ENCODE results near the gene UPB1. TPM values are rescaled to one million over a fixed set of nuclear protein-coding genes. Genes with fewer than 3 reads are reported as not detected.

Gene UPB1
- total RNA-seq (2022) (not detected in 2 replicates), Bru-seq, nascent RNA (not detected), BruChase-seq, experiment 1, labeled RNA remaining after a 6-hour chase (percentile 22 among the genes with signal in this experiment), BruChase-seq, experiment 2, labeled RNA remaining after a 2-hour chase (percentile 10 among the genes with signal in this experiment)
- long read RNA-seq, result 0 reads

- no TSS peak for BruUV-seq (replicated peaks)
- H3K4me1 Mint-ChIP-seq (ENCODE audit: insufficient read depth, unreplicated experiment), result no peaks in the 10 kb centered on the region
- H3K27ac Mint-ChIP-seq (ENCODE audit: low read depth, unreplicated experiment), result no peak within 1 kb of the TSS
- no peak within 1 kb of the TSS for H3K4me3 Mint-ChIP-seq (ENCODE audit: unreplicated experiment)
- CTCF ChIA-PET, result no interaction called here
- no peaks in the 10 kb centered on the region for H3K9me3 Mint-ChIP-seq (ENCODE audit: unreplicated experiment)
- POLR2A ChIA-PET, result interaction anchor here (1.1 kb wide), 1 partner anchor 11 kb away, joined by 3 read pairs; no protein-coding TSS in a partner anchor
- DNase-seq (ENCODE audit: unreplicated experiment), result no peak
- intact Hi-C loops (cut with micrococcal nuclease), result no loop called here
- TF ChIP-seq CTCF (IDR thresholded peaks at IDR 0.05; ENCODE audit: unreplicated experiment), result no peak
- no peaks in the 10 kb centered on the region for H3K36me3 Mint-ChIP-seq (ENCODE audit: insufficient read depth, unreplicated experiment)
- no peaks in the 10 kb centered on the region for H3K27me3 Mint-ChIP-seq (ENCODE audit: insufficient read depth, unreplicated experiment)
Observed at GRCh38 chr22:24494528-24495364, at the start of gene UPB1. Gene UPB1, plus strand, starts transcription at chr22:24495332. Its CDS starts 72 bp downstream, at chr22:24495404.

GRCh38 chr22:24445481-24446259 lies 49.5 kb upstream of the UPB1 start:
- TF ChIP-seq CTCF (IDR thresholded peaks at IDR 0.05; ENCODE audit: unreplicated experiment), result no peak

GRCh38 chr22:24446260-24446611 lies 48.9 kb upstream of the UPB1 start:
- CTCF ChIA-PET, result interaction anchor here (0.7 kb wide), 1 partner anchor 199 kb away, joined by 3 read pairs; no protein-coding TSS in a partner anchor
- BruUV-seq (replicated peaks), result no TSS peak

More at GRCh38 chr22:24445481-24446259, 49.5 kb upstream of the UPB1 start:
- intact Hi-C loops (cut with micrococcal nuclease), result no loop called here
- POLR2A ChIA-PET, result no interaction called here
- no TSS peak for BruUV-seq (replicated peaks)
- no peak for DNase-seq (ENCODE audit: unreplicated experiment)
- no peaks in the 10 kb centered on the region for H3K4me1 Mint-ChIP-seq (ENCODE audit: insufficient read depth, unreplicated experiment)
- CTCF ChIA-PET, result interaction anchor here (0.7 kb wide), 2 partner anchors 36 to 198 kb away, joined by 3 read pairs; no protein-coding TSS in a partner anchor
- H3K27me3 Mint-ChIP-seq (ENCODE audit: insufficient read depth, unreplicated experiment), result no peaks in the 10 kb centered on the region
- H3K27ac Mint-ChIP-seq (ENCODE audit: low read depth, unreplicated experiment), result no peak overlapping the region
- H3K9me3 Mint-ChIP-seq (ENCODE audit: unreplicated experiment), result no peaks in the 10 kb centered on the region
- no peaks in the 10 kb centered on the region for H3K36me3 Mint-ChIP-seq (ENCODE audit: insufficient read depth, unreplicated experiment)
- no peak overlapping the region for H3K4me3 Mint-ChIP-seq (ENCODE audit: unreplicated experiment)

More at GRCh38 chr22:24446260-24446611, 48.9 kb upstream of the UPB1 start:
- Mint-ChIP-seq H3K36me3 (ENCODE audit: insufficient read depth, unreplicated experiment) (no peaks in the 10 kb centered on the region), H3K4me3 (ENCODE audit: unreplicated experiment) (no peak overlapping the region), H3K27ac (ENCODE audit: low read depth, unreplicated experiment) (no peak overlapping the region), H3K27me3 (ENCODE audit: insufficient read depth, unreplicated experiment) (no peaks in the 10 kb centered on the region), H3K4me1 (ENCODE audit: insufficient read depth, unreplicated experiment) (no peaks in the 10 kb centered on the region), H3K9me3 (ENCODE audit: unreplicated experiment) (no peaks in the 10 kb centered on the region)
- no peak for TF ChIP-seq CTCF (IDR thresholded peaks at IDR 0.05; ENCODE audit: unreplicated experiment)
- intact Hi-C loops (cut with micrococcal nuclease), result no loop called here
- POLR2A ChIA-PET, result no interaction called here
- DNase-seq (ENCODE audit: unreplicated experiment), result no peak
